ENCODE results near the gene HORMAD2.

- TF ChIP-seq MAX (CRISPR knock-in tag; IDR thresholded peaks at IDR 0.05) (no peak), BHLHE40 (IDR thresholded peaks at IDR 0.05; ENCODE audit: low read length) (no peak), TBL1XR1 (IDR thresholded peaks at IDR 0.05; ENCODE audit: low read length in 2 of 2) (no peak), TEAD1 (CRISPR knock-in tag; IDR thresholded peaks at IDR 0.05) (no peak), ZNF77 (CRISPR knock-in tag; IDR thresholded peaks at IDR 0.05) (no peak), CBFB (CRISPR knock-in tag; IDR thresholded peaks at IDR 0.05) (no peak)
Measured at GRCh38 chr22:30113494-30113893, 33.2 kb downstream of the HORMAD2 start.
